Measurements from ENCODE around the gene MEIS2. TPM values are rescaled to one million over a fixed set of nuclear protein-coding genes. Genes with fewer than 3 reads are reported as not detected.

MEIS2 gene
- total and polyA plus RNA-seq, 9 donors: 27.7 to 73.7 (median 47.7) TPM

GRCh38 chr15:37054336-37054735, 46.0 kb downstream of the MEIS2 start:
- no peak overlapping the region for H3K4me3 ChIP-seq
- no peaks in the 10 kb centered on the region for H3K27me3 ChIP-seq
- no peak for DNase-seq
- no peaks in the 10 kb centered on the region for H3K36me3 ChIP-seq
- intact Hi-C loops (cut with DNase I): no loop called here
- no peak overlapping the region for H3K27ac ChIP-seq
- H3K4me1 ChIP-seq (ENCODE audit: insufficient read depth): peaks cover 1% of the 10 kb centered on the region
- TF ChIP-seq, protein P1, sequence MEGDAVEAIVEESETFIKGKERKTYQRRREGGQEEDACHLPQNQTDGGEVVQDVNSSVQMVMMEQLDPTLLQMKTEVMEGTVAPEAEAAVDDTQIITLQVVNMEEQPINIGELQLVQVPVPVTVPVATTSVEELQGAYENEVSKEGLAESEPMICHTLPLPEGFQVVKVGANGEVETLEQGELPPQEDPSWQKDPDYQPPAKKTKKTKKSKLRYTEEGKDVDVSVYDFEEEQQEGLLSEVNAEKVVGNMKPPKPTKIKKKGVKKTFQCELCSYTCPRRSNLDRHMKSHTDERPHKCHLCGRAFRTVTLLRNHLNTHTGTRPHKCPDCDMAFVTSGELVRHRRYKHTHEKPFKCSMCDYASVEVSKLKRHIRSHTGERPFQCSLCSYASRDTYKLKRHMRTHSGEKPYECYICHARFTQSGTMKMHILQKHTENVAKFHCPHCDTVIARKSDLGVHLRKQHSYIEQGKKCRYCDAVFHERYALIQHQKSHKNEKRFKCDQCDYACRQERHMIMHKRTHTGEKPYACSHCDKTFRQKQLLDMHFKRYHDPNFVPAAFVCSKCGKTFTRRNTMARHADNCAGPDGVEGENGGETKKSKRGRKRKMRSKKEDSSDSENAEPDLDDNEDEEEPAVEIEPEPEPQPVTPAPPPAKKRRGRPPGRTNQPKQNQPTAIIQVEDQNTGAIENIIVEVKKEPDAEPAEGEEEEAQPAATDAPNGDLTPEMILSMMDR (IDR thresholded peaks at IDR 0.05): no peak
- TF ChIP-seq EP300 (IDR thresholded peaks at IDR 0.05): no peak
- no peak for TF ChIP-seq POLR2A (IDR thresholded peaks at IDR 0.05)
- 84 to 86% (median 86%) methylated on average over 7 of the region's 7 CpGs for WGBS, 3 donors
- H3K9me3 ChIP-seq: no peaks in the 10 kb centered on the region

GRCh38 chr15:37053166-37053565, 47.2 kb downstream of the MEIS2 start:
- Histone ChIP-seq H3K36me3 (no peaks in the 10 kb centered on the region), H3K9me3 (no peaks in the 10 kb centered on the region), H3K27ac (no peak overlapping the region), H3K27me3 (no peaks in the 10 kb centered on the region), H3K4me1 (ENCODE audit: insufficient read depth) (no peaks in the 10 kb centered on the region), H3K4me3 (no peak overlapping the region)
- no peak for DNase-seq
- WGBS, 3 donors: 39 to 48% (median 47%) methylated on average over 6 of the region's 6 CpGs
- intact Hi-C loops (cut with DNase I): no loop called here
- TF ChIP-seq POLR2A (IDR thresholded peaks at IDR 0.05): no peak
- TF ChIP-seq EP300 (IDR thresholded peaks at IDR 0.05): no peak
- TF ChIP-seq, protein P1 (IDR thresholded peaks at IDR 0.05): no peak

GRCh38 chr15:37050345-37050744, 50.0 kb downstream of the MEIS2 start:
- H3K27ac ChIP-seq: no peak overlapping the region
- H3K9me3 ChIP-seq: no peaks in the 10 kb centered on the region
- intact Hi-C loops (cut with DNase I): no loop called here
- no peaks in the 10 kb centered on the region for H3K27me3 ChIP-seq
- 85 to 92% (median 89%) methylated on average over 3 of the region's 3 CpGs for WGBS, 3 donors
- no peak overlapping the region for H3K4me3 ChIP-seq
- H3K36me3 ChIP-seq: no peaks in the 10 kb centered on the region
- no peak for DNase-seq
- TF ChIP-seq, protein P1 (IDR thresholded peaks at IDR 0.05): no peak
- TF ChIP-seq EP300 (IDR thresholded peaks at IDR 0.05) (no peak), POLR2A (IDR thresholded peaks at IDR 0.05) (no peak)
- H3K4me1 ChIP-seq (ENCODE audit: insufficient read depth): peaks cover 2% of the 10 kb centered on the region

DNA sequence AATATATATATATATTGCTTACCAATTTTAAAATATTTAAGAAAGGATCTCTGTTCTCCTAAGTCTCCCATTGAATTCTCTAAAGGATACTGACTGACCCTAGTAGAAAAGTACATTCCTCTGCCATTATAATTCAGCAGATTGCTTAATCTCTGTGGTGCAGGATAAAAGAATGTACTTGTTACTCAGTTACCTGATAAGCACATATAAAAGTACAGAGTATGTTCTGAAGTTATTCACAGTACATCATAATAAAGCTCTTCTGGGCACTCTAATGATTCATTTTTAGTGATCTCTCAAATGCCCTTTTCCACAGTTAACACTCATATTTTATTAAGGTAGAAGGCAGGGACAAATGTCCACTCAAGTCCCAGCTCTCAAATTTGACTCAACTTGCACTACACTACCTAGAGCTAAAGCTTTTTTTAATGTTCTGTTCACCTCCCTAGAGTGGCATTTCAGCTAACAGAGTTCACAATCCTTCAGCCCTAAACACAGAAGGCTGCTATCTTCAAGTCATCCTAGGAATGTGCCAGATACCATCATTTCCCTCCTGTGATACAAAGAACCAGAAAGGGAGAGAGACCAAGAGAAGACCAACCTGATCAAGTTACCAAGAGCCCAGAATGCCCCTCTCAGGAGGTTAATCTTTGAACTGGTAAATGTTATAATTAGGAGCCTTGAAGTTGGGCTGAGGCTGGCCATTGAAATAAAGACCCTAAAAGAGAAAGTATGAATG, 53.3 kb downstream of the MEIS2 start:
- DNase-seq: no peak
- Histone ChIP-seq H3K4me3 (no peak overlapping the region), H3K9me3 (no peaks in the 10 kb centered on the region), H3K4me1 (ENCODE audit: insufficient read depth) (peaks cover 2% of the 10 kb centered on the region), H3K27me3 (no peaks in the 10 kb centered on the region), H3K27ac (no peak overlapping the region), H3K36me3 (no peaks in the 10 kb centered on the region)
- TF ChIP-seq POLR2A (IDR thresholded peaks at IDR 0.05) (no peak), EP300 (IDR thresholded peaks at IDR 0.05) (no peak)
- TF ChIP-seq, protein P1 (IDR thresholded peaks at IDR 0.05): no peak
- intact Hi-C loops (cut with DNase I): no loop called here
